ENCODE measurements around the gene GRWD1.

GRCh38 chr19:48398102-48398374, 47.7 kb upstream of the GRWD1 start:
- TF ChIP-seq CTCF (IDR thresholded peaks at IDR 0.05; ENCODE audit: poor library complexity) (no peak), EZH2 (IDR thresholded peaks at IDR 0.05; ENCODE audit: borderline replicate concordance) (no peak), EZH2phosphoT487 (IDR thresholded peaks at IDR 0.05; ENCODE audit: low read depth, severe bottlenecking, unreplicated experiment) (no peak)
